Endothelial cell of umbilical vein (primary cell): Measurements from ENCODE around the gene TTN. TPM values are rescaled to one million over a fixed set of nuclear protein-coding genes. Genes with fewer than 3 reads are reported as not detected.

ENCODE experiments used
- BruUV-seq: library from RNA; stranded (reverse); fragments of 400-500 nt; replicated peaks from 2 replicates; lab custom pipeline; 2021; lab: Mats Ljungman, UMichigan
- CTCF ChIA-PET: fragments of 300-600, 350-600 bp; sonication (Branson Sonifier 250); formaldehyde crosslinking; loops from one replicate; lab custom pipeline; 2021; ENCODE audit warnings: antibody characterized with exemption, inconsistent platforms; lab: Charles Lee
- POLR2A ChIA-PET: fragments of 300-600, 350-600 bp; sonication (Branson Sonifier 250); formaldehyde crosslinking; loops from one replicate; lab custom pipeline; 2021; ENCODE audit warnings: antibody characterized with exemption, inconsistent platforms; lab: Charles Lee
- DNase-seq: peaks from one replicate; pipeline ENCODE4 v3.0.0-alpha.2; 2011; ENCODE audit warnings: low read depth, low spot score
- FAIRE-seq: peaks from 2 replicates; lab custom pipeline; 2011; peaks lifted over from hg19 to GRCh38; lab: Jason Lieb, UNC
- H2AFZ ChIP-seq: 2 replicates; pipeline ENCODE4 v1.6.0; 2012; ENCODE audit warnings: low read depth, low read length, control low read depth, inconsistent platforms
- H3K27ac ChIP-seq: 2 replicates; pipeline ENCODE4 v1.5.1; 2011; ENCODE audit warnings: low read depth, mild to moderate bottlenecking, control low read depth, low read length, moderate library complexity; ENCODE audit not compliant: insufficient read depth
- H3K27me3 ChIP-seq, 2 experiments: 2 replicates each; pipeline versions ENCODE4 v1.6.0 to v1.6.1; 2011; ENCODE audit warnings: low read length in 2 of 2, mixed read lengths in 1 of 2; ENCODE audit not compliant: control insufficient read depth in 2 of 2, insufficient read depth in 2 of 2
- H3K36me3 ChIP-seq, 2 experiments: 2 replicates in 1 of 2; 3 replicates in 1 of 2; pipeline ENCODE4 v1.5.1; 2011; ENCODE audit warnings: low read length in 2 of 2, mild to moderate bottlenecking in 1 of 2, moderate library complexity in 1 of 2; ENCODE audit not compliant: control insufficient read depth in 2 of 2, insufficient read depth in 2 of 2; ENCODE audit errors: extremely low read depth in 1 of 2
- H3K4me1 ChIP-seq: 3 replicates; pipeline ENCODE4 v1.5.1; 2011; ENCODE audit warnings: mild to moderate bottlenecking, low read length; ENCODE audit not compliant: control insufficient read depth, insufficient read depth; ENCODE audit errors: extremely low read depth
- H3K4me2 ChIP-seq: 2 replicates; pipeline ENCODE4 v1.6.1; 2011; ENCODE audit warnings: low read length, control low read depth, mixed read lengths; ENCODE audit not compliant: insufficient read depth
- H3K4me3 ChIP-seq, 3 experiments: fragments of 200-600 bp in 1 of 3; sonication (generic), shearing (Covaris generic) in 1 of 3; replicated peaks in 1 of 3; 2 replicates each; pipeline ENCODE4 v1.5.1; 2011 to 2016; ENCODE audit warnings: control low read depth in 3 of 3, low read length in 3 of 3, mild to moderate bottlenecking in 2 of 3, inconsistent platforms in 1 of 3, low read depth in 1 of 3, moderate library complexity in 1 of 3; ENCODE audit not compliant: insufficient read depth in 1 of 3
- H3K79me2 ChIP-seq: 2 replicates; pipeline ENCODE4 v1.6.0; 2012; ENCODE audit warnings: low read length, inconsistent platforms; ENCODE audit not compliant: control insufficient read depth, insufficient read depth
- H3K9ac ChIP-seq: replicated peaks from 2 replicates; pipeline ENCODE3; 2011; ENCODE audit warnings: low read length, control low read depth; ENCODE audit not compliant: insufficient read depth; ENCODE audit errors: extremely low read depth
- H3K9me1 ChIP-seq: replicated peaks from 3 replicates; pipeline ENCODE4 v1.6.0; 2011; ENCODE audit warnings: mild to moderate bottlenecking, low read length; ENCODE audit not compliant: control insufficient read depth, insufficient read depth; ENCODE audit errors: extremely low read depth
- H3K9me3 ChIP-seq: replicated peaks from 2 replicates; pipeline ENCODE4 v1.5.1; 2012; ENCODE audit warnings: low read length, inconsistent platforms; ENCODE audit not compliant: control insufficient read depth, insufficient read depth
- H4K20me1 ChIP-seq: replicated peaks from 2 replicates; pipeline ENCODE3; 2011; ENCODE audit warnings: mild to moderate bottlenecking, low read length; ENCODE audit not compliant: control insufficient read depth, insufficient read depth; ENCODE audit errors: extremely low read depth
- CTCF ChIP-seq, 2 donors: IDR thresholded peaks; 1 replicate in 1 of 2; 2 replicates in 1 of 2; pipeline ENCODE4 v1.5.1; 2011; ENCODE audit warnings: low read length in 2 of 2, mild to moderate bottlenecking in 2 of 2, moderate library complexity in 2 of 2, control low read depth in 1 of 2, inconsistent platforms in 1 of 2, low read depth in 1 of 2; ENCODE audit not compliant: insufficient read depth in 1 of 2; ENCODE audit errors: extremely low read depth in 1 of 2
- EZH2 ChIP-seq: IDR thresholded peaks from 2 replicates; pipeline ENCODE4 v1.6.1; 2012; ENCODE audit warnings: borderline replicate concordance, low read depth, mild to moderate bottlenecking, moderate library complexity, low read length, inconsistent platforms; ENCODE audit not compliant: severe bottlenecking
- FOS ChIP-seq: IDR thresholded peaks from 2 replicates; pipeline ENCODE4 v1.6.1; 2011; ENCODE audit warnings: mild to moderate bottlenecking, low read length, moderate library complexity, borderline replicate concordance; ENCODE audit not compliant: insufficient read depth
- GATA2 ChIP-seq: IDR thresholded peaks from 2 replicates; pipeline ENCODE4 v1.7.0; 2011; ENCODE audit warnings: low read depth, mild to moderate bottlenecking, moderate library complexity, mixed read lengths, low read length; ENCODE audit not compliant: insufficient read length, insufficient read depth
- JUN ChIP-seq: IDR thresholded peaks from 2 replicates; pipeline ENCODE4 v1.6.1; 2011; ENCODE audit warnings: borderline replicate concordance, low read depth; ENCODE audit not compliant: insufficient read length, insufficient read depth
- MAX ChIP-seq: IDR thresholded peaks from 2 replicates; pipeline ENCODE4 v1.6.1; 2011; ENCODE audit not compliant: insufficient read depth, insufficient read length
- MYC ChIP-seq: IDR thresholded peaks from one replicate; pipeline ENCODE4 v1.6.1; 2011; ENCODE audit warnings: mild to moderate bottlenecking, low read depth, low read length
- POLR2A ChIP-seq: IDR thresholded peaks from 2 replicates; pipeline ENCODE4 v1.6.1; 2012; ENCODE audit warnings: low read depth, mild to moderate bottlenecking, control low read depth, low read length
- POLR2AphosphoS5 ChIP-seq: IDR thresholded peaks from 2 replicates; pipeline ENCODE4 v1.6.1; 2012; ENCODE audit warnings: low read depth, mild to moderate bottlenecking, control low read depth, low read length, moderate library complexity; ENCODE audit not compliant: insufficient read depth
- dilution Hi-C: fragments of 300-500 bp; cut with MboI; formaldehyde crosslinking; loops from one replicate; pipeline ENCODE4 v1.15.0; 2019; ENCODE audit warnings: low sequenced_read_pairs; ENCODE audit not compliant: extremely low pct_ligation_motif_present
- intact Hi-C: fragments of 100-400 bp; cut with micrococcal nuclease; formaldehyde crosslinking; loops from one replicate; pipeline ENCODE4 v1.10.0; 2022
- polyA plus RNA-seq, 4 experiments: library from polyadenylated mRNA; depleted of rRNA in 3 of 4; stranded (reverse) in 3 of 4; unstranded in 1 of 4; fragments of >200 nt; gene quantifications; 2 replicates each; pipeline versions ENCODE4 v1.2.1 to v1.2.3, GENCODE V29; 2011 to 2012; ENCODE audit warnings: missing spikeins in 1 of 4
- total RNA-seq: library from RNA; stranded (reverse); gene quantifications from 2 replicates; pipeline ENCODE4 v1.2.3, GENCODE V29; 2021

The TTN gene
- total and polyA plus RNA-seq, 2 donors (not counting 3 experiments of a cell fraction or from before 2014, with no cell fraction given): 0.11 to 0.49 TPM

GRCh38 chr2:178514664-178515063 is 292.6 kb downstream of the TTN start:
- CTCF ChIA-PET: no interaction called here
- BruUV-seq: no TSS peak
- FAIRE-seq: no peak
- no peaks in the 10 kb centered on the region for H4K20me1 ChIP-seq
- no peaks in the 10 kb centered on the region for H3K27me3 ChIP-seq
- intact Hi-C loops (no loop called here), dilution Hi-C loops (no loop called here)
- POLR2A ChIA-PET: no interaction called here
- H3K4me2 ChIP-seq: no peak overlapping the region
- H3K36me3 ChIP-seq: peaks cover 0 to 6% of the 10 kb centered on the region in 2 experiments
- H3K27ac ChIP-seq: no peak overlapping the region
- H3K9me1 ChIP-seq: no peaks in the 10 kb centered on the region
- no peaks in the 10 kb centered on the region for H3K4me1 ChIP-seq
- H3K9ac ChIP-seq: no peak overlapping the region
- H3K4me3 ChIP-seq: no peak overlapping the region
- no peaks in the 10 kb centered on the region for H3K79me2 ChIP-seq
- no peak overlapping the region for H2AFZ ChIP-seq
- DNase-seq: no peak
- TF ChIP-seq GATA2 (peak; percentile 15), POLR2A (no peak), FOS (no peak)
- H3K9me3 ChIP-seq: no peaks in the 10 kb centered on the region

- Histone ChIP-seq H3K9ac (no peak overlapping the region), H3K4me3 (no peak overlapping the region), H3K9me1 (no peaks in the 10 kb centered on the region), H3K27me3 (no peaks in the 10 kb centered on the region), H4K20me1 (no peaks in the 10 kb centered on the region), H3K27ac (no peak overlapping the region), H3K4me1 (no peaks in the 10 kb centered on the region), H3K79me2 (no peaks in the 10 kb centered on the region), H2AFZ (no peak overlapping the region), H3K4me2 (no peak overlapping the region), H3K36me3 (peaks cover 0 to 6% of the 10 kb centered on the region in 2 experiments), H3K9me3 (no peaks in the 10 kb centered on the region)
- intact Hi-C loops (no loop called here), dilution Hi-C loops (no loop called here)
- no TSS peak for BruUV-seq
- POLR2A ChIA-PET: no interaction called here
- CTCF ChIA-PET: no interaction called here
- FAIRE-seq (no peak), DNase-seq (no peak)
- TF ChIP-seq MYC (no peak), MAX (no peak), CTCF (IDR thresholded peaks at IDR 0.05; ENCODE audit: extremely low read depth in 1 of 2, insufficient read depth in 1 of 2, low read depth in 1 of 2, low read length in 2 of 2) (no peak), GATA2 (no peak), POLR2A (no peak), POLR2AphosphoS5 (no peak), JUN (no peak), EZH2 (no peak), FOS (no peak)
These were observed 293.3 kb downstream of the TTN start for GRCh38 chr2:178513876-178514275.
